Hematopoietic multipotent progenitor cell treated with erythropoietin and hydrocortisone succinate and interleukin-3 and kit ligand, for 15 days (in vitro differentiated cells): ENCODE results near the gene GRB10.
A peak's percentile ranks its signal among the peaks of the same experiment; 100 is the strongest.

Source experiments
- DNase-seq: peaks from one replicate; pipeline ENCODE4 v3.0.0-alpha.2; 2015; ENCODE audit warnings: low spot score

GRB10 gene

GRCh38 chr7:50632561-50633413 is 149.9 kb downstream of the GRB10 start:
- DNase-seq = peak; percentile 70

GRCh38 chr7:50631639-50632038 is 151.1 kb downstream of the GRB10 start:
- DNase-seq = no peak

- DNase-seq = no peak
These were observed 151.6 kb downstream of the GRB10 start for GRCh38 chr7:50631100-50631499.

- DNase-seq = no peak
These were observed 153.3 kb downstream of the GRB10 start for GRCh38 chr7:50629238-50629901.

GRCh38 chr7:50628434-50629084 is 154.1 kb downstream of the GRB10 start:
- DNase-seq = no peak

GRCh38 chr7:50627824-50628361 is 154.8 kb downstream of the GRB10 start:
- DNase-seq = no peak

- DNase-seq = no peak
These were observed 156.4 kb downstream of the GRB10 start for GRCh38 chr7:50626286-50626685.

- no peak for DNase-seq
These were observed 157.3 kb downstream of the GRB10 start for GRCh38 chr7:50625360-50625759.

- DNase-seq = no peak
These were observed 159.9 kb downstream of the GRB10 start for GRCh38 chr7:50622821-50623220.

GRCh38 chr7:50621973-50622490 is 160.7 kb downstream of the GRB10 start:
- DNase-seq = no peak

GRCh38 chr7:50621206-50621605 is 161.5 kb downstream of the GRB10 start:
- no peak for DNase-seq

- DNase-seq = no peak
These were observed 162.3 kb downstream of the GRB10 start for GRCh38 chr7:50620433-50620832.

- DNase-seq = no peak
These were observed 163.0 kb downstream of the GRB10 start for GRCh38 chr7:50619684-50620083.

GRCh38 chr7:50618281-50618680 is 164.4 kb downstream of the GRB10 start:
- DNase-seq = no peak

GRCh38 chr7:50615519-50616080 is 167.1 kb downstream of the GRB10 start:
- no peak for DNase-seq

- no peak for DNase-seq
These were observed 167.8 kb downstream of the GRB10 start for GRCh38 chr7:50614721-50615518.

GRCh38 chr7:50613473-50613872 is 169.2 kb downstream of the GRB10 start:
- no peak for DNase-seq

- no peak for DNase-seq
These were observed 170.0 kb downstream of the GRB10 start for GRCh38 chr7:50612704-50613103.

- no peak for DNase-seq
These were observed 172.0 kb downstream of the GRB10 start for GRCh38 chr7:50610521-50611277.

- no peak for DNase-seq
These were observed 174.3 kb downstream of the GRB10 start for GRCh38 chr7:50608196-50608906.
